ENCODE measurements around the gene LENEP.

LENEP gene

DNA sequence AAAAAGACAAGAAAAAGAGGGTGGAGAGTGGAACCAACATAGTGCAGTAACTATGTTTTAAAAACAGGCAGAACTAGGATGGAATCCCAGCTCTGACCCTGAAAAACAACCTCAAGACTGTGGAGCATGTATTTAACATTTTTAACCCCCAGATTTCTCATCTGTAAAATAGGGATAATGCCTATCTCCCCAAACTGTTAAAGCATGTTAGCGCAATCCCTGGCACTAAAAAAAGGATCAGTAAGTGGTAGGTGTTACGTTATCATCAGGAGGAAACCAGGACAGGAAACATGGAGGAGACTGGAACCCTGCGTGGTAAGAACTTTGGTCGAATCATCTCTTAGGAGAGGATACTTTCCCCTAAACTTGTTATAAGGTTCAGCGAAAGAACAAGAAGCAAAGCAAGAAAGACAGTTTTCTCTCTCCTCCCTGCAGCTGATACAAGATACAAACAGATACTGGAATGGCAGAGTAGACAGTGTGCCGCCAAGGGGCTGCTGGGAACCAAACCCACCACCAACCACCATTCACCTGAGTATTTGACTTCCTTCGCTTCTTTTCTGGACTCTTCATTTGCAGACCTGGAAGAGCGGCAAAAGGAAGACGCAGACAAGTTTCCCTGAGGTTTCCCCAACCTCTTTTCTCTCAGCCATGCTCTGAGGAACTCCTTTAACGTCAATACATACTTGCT, 32.8 kb upstream of the LENEP start:
- DNase-seq: no peak

DNA sequence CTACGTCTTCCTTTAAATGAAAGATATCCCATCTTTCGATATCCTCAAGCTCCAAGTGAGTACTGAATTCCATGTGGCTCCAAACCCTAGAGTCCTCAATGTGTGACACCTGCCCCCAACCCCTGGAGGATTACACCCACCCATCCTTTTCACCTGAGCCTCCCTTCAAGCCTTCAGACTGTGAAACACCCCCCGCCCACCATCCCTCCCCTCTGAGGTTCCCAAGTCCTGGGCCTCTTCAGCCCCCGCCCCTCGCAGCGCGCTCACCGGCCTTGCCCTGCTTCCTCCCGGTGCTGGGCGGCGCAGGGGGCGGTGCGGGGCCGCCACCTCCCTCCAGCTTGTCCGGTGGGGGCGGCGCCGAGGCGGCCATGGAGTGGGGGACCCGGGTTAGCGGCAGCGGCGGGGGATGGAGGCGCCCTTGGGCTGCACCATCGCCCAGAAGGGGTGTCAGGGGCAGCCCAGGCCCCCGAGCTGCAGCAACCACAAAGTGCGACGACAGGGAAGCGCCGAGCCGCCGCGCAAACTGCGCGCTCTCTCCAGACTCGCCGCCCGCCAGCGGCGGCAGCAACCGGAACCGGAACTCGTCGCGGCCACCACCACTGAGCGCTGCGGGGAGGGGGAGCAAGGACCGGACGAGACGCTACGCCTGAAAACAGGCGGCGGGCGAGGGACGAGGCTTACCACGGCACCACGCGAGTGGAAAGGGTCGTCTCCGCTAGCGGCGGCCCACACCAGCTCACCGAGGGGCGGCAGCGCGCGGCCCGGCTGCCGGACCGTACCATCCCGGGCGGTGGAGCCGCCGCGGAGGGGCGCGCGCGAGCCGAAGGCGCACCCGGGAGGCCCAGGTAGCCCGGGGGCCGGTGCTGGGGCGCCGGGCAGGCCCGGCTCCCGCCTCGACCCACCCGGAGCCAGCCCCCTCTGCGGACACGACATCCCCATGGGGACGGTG, 31.9 kb upstream of the LENEP start, which contains the start of gene PYGO2:
Gene PYGO2, minus strand, starts transcription at position 576 of the 949 bp plus-strand sequence. Its CDS starts 206 bp downstream, at position 370.
- peak; percentile 87 for DNase-seq

DNA sequence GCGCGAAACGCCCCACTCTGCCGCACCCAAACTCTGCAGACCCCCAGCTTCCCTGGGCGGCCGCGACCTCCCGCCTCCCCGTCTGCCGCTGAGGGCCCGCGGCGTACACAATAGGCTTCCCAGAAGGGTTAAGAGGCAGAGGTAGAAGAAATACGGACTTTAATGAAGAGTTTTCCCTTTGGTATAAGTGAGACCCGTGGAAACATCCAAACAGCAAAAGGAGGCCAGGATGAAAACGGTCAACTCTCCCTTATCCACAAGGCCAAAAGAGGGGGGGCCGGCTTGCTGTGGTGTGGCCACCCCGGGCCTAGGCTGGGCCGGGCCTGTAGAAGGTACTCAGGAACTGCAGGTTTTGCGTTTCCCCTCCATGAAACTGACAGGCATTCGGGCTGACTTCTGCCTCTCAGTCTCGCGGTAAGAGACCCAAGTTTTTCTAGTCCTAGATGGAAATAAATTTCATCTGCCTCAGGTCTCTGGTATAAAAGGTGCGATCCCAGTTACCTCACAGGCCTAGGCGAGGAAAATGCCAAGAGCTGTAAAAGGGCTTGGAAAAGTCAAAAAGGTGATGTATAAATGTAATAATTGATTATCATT, 31.1 kb upstream of the LENEP start:
- peak; percentile 45 for DNase-seq

DNA sequence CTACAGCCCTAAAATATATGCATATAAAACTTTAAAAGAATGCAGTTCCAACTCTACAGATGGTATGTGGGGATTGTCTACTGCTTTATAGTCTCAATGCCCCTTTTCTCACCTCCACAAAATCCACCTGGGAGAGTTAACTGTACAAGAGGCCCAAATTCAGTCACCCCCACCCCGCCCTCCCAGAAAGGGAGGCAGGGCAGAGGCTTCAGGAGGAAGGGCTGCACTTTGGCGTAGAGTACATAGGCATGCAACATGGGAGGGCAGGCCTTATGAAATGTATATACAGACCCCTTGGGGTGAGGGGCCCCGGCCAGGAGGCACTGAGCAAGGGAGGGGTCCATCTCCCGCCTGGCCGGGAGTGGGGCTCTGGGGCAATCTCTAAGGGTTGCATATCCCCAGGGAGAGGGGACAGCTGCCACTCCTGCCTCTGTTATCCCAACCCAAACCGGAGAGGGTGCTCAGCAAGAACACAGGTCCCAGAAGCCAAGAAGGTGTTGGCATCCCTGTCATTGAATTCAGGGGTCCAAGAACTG, 30.5 kb upstream of the LENEP start:
- DNase-seq: no peak

DNA sequence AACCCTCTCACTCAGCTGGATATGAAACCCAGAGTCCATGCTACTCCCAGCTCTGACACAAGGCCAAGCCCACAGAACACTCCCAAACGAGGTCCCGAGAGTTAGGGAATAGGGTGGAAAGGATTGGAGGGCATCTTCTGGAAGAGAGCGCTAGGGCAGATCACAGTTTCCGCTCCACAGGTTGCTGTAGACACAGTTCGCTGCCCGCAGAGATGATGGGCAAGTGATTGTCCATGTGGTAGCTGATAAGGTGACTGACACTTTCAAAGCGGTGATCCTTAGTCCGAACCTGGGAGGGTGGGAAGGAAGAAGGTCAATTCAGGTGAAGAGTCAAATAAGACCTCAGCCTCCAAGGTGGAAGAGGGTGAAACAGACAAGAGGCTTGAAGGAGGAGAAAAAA, 29.7 kb upstream of the LENEP start:
- no peak for DNase-seq

DNA sequence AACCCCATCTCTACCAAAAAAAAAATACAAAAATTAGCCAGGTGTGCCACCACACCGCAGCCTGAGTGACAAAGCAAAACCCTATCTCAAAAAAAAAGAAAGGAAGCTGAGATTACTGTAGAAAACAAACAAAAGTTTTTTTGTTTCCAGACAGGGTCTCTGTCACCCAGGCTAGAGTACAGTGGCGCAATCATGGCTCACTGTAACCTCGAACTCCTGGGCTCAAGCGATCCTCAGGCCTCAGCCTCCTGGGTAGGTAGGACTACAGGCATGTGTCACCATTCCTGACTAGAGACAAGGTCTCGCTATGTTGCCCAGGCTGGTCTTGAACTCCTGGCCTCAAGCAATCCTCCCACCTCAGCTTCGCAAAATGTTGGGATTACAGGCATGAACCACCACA, 29.0 kb upstream of the LENEP start:
- DNase-seq: no peak

DNA sequence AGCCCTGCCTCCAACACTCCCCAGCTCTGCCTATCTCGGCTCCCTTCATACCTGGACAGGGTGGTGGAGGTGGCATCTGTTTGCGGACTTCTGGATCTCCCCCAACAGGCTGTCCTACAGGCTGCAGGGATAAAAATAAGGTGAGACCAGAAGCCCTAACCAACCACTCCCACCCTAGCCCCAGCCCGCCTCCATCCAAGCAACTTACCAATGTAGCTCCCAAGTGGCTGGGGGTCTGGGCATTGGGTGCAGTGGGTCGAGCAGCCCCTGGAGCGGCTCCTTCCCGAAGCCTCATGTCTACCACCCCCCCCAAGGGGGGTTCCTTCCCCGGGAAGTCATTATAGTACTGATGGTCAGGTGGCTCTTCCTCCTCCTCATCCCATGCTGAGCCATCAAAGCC, 27.3 kb upstream of the LENEP start:
- DNase-seq: no peak

DNA sequence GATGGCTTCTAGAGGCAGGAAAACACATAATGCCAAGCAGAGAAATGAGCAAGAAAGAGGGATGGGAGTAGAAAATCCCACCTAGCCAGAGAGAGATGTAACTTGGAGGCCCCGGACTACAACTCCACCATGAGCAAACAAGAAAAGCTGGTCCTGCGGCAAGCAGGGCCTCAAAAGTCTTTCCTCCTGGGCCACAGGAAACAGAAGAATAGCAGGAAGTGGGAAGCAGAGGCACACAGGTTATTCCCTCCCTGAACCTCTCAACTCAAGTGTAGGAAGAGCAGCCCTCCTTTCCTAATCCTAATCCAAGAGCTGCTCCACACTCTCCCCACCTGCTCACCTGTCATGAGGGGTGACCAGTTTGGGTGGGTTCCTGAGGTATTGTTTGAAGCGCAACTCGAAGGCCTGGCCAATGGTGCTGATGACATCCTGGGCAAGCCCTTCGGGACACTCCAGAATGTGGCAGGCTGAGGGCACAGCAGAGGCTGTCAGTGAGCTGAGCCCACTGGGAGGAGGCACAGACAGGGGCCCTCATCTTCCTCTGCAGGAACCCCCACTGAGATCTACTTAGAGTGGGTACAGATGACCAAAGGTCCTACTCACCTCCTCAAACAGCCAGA, 25.9 kb upstream of the LENEP start:
- no peak for DNase-seq

DNA sequence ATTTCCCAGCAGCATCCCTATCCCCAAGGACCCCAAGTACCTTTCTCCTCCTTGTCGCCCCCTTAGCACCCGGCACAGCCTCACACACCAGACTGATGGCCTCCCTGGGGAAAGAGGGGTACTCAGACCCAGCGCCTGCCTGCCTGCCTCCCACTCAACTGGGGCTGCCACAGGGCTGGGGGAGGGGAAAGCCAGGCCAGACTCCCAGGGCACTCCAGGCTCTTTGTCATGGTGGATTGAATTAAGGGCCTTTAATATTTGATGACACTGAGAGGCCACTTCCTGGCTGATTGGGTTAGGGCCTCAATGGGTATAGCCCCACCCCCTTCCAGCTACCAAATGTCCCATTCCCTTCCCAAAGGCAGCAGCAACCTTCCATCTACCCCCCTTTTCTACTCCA, 24.7 kb upstream of the LENEP start:
- DNase-seq: no peak

DNA sequence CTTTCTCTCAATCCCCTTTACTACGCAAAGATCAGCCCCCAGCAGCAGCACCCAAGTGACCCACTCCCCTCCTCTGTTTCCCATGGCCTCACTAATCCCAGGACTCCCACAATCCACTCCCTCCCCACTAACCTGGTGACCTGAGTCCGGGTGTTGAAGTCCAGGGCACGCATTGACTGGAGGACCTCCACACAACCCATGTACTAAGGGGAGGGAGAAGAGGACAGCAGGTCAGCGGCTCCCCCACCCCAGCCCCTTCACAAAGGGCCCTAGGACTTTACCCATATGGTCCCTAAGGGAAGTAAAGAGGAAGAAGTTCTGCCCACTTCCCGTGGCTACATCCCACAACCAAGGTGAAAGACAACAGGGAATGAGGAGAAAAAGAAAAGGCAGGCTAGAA, 24.1 kb upstream of the LENEP start:
- no peak for DNase-seq

DNA sequence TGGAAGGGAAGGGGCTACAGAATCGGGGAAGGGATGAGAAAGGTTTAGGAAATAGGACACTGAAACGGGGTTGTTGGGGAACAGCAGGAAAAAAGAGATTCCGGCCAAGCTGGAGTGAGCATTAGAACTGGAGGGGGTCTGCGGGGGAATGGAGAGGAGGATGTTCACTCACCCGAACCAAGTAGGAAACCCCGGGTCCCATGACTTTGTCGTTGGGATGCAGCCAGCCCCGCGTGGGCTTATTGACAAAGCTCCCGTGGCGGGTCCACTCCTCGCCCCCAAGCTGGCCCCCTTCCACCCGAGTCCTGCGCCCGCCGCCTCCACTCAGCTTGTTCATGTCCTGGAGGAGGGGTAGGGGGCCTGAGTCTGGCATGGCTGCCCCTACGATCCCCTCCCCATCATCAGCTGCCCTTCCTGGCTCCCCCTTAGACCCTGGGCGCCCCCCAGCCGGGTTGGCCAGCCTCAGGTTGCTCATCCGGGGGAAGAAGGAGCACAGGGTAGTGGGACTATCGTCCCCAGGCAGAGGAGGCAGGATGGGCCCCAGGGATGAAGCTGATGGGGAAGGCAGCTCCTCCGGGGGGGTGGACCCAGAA, 23.4 kb upstream of the LENEP start:
- DNase-seq: no peak

DNA sequence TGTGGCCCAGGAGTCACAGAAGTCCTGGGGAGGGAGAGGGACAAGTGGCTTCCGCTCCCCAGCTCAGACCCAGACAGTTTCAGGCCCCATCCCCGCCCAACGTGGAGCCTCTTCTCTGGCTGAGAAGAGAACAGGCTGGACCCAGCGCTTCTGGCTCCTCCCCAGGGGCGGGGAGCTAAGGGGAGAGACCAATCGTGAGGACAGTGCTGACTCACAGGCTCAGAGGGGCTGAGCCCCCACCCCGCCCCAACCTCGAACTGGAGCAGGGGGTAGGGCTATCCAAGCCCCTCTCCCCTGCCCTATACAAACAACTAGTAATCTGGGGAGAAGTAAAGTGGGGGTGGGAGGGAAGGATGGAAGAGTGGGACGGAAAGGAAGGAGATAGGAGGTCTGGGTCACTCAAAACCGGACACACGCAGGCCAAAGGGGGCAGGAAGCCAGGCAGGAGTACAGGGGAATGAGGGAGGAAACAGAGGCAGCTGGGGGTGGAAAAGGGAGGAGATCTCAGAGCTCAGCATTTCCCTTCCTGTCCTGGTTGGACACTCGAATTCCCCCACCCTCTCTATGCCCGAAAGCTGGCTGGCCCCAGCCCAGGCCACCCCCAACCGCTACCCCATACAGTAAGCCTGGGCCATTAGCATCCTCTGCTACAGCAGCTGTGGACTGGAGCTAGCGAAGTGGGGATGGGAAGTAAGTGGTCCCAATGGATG, 22.6 kb upstream of the LENEP start, which contains the start of gene SHC1:
Gene SHC1, minus strand, starts transcription at position 117 of the 710 bp plus-strand sequence. CDS start 221 bp downstream, outside the sequence.
- peak; percentile 63 for DNase-seq

DNA sequence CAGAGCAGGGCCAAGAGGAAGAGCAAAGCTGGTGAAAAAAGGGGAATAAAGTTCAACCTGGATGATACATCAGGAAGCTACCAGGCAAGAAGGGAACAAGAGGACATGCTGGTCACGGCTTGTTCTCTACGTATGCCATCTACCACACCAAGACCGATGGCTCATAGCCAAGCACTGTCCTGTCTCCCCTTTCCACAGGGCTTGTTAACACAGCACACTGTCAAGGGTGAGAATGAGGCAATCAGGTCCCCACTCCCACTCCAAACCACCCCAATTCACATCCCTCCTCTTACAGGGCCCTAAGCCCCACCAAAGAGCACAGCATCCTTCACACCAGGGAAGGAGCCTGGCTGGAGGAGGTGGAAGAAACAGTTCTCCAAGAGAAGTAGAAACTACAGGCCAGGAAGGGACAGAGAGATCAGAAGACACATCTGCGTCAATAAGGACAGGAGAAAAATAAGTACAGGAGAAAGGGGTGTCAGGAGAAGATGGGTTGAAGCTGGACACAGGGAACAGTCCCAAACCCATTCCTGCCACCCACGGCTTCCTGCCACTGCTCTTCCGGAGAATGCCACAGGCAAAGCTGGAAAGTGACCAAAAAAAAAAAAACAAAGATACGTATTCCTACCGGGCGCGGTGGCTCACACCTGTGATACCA, 21.9 kb upstream of the LENEP start:
- no peak for DNase-seq

DNA sequence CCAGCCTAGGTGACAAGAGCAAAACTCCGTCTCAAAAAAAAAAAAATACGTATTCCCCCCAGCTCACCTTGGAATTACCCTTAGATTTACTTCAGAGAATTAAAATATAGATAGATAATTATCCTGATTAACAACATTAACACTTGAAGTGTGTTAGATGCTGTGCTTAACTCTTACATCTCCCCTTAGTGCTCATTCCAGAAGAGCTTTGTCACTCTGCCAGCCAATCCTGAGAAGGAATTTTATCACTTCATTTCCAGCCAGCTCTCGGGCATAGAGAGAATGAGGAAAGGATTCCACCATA, 21.2 kb upstream of the LENEP start:
- DNase-seq: no peak

DNA sequence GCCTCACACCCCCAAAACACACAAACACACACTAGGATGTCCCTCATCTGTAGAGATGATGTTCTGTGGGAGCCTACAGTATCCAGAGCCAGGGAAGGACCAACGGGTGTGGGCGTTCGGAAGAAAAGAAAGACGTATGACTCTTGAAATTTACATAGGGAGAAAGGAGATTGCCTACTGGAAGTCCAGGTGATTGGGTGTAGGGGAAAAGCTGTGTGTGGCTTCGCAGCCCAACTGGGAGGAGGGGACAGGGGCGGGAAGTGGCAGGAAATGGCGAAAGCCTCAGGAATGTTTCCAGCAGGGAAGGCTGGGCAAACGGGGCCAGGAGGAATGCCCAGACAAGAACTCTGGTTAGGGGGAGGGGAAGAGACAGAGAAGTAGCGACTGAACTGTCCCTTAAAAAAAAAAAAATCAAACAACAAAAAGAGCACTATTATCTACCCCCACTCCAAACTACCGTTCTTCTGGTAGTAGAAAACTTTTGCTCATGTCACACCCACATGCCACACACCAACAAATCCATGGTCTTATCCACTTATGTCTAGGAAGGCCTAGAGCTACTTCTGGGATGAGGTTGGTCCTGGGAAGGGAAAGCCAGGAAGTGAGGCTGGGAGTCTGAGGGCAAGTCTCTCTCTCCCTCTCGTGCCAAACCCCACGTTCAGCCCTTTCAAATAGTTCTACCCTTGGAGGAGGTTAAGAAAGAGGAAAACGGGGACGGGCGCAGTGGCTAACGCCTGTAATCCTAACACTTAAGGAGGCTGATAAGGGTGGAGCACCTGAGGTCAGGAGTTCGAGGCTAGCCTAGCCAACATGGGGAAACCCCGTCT, 20.7 kb upstream of the LENEP start:
- no peak for DNase-seq

DNA sequence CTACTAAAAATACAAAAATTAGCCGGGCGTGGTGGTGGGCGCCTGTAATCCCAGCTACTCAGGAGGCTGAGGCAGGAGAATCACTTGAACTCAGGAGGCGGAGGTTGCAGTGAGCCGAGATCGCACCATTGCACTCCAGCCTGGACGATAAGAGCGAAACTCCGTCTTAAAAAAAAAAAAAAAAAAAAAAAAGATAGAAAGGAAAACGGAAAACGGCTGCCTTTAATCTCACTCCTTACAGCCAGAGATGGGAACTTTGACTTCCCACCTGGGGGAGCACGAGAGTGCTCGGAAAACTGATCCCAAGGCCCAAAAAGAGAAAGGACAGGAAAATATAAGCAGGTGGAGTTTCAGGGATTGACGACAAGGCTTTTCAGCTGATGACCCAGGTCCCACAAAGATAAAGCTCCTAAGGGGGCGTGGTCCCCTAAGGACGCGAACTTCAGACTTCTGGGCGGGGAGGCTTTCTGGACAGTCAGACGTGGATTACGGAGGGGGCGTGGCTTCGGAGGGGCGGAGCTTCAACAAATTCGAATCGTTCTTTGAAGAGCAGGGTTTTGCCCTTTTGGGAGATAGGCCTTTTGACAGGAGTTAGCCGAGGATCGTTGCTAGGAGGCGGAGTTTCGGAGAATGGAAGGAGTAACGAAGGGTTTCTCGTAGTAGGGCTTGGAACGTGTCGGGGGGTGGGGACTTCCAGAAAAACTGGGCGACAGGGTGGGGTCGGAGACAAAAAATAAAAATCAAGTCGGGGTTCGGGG, 19.9 kb upstream of the LENEP start:
- DNase-seq: peak; percentile 96

DNA sequence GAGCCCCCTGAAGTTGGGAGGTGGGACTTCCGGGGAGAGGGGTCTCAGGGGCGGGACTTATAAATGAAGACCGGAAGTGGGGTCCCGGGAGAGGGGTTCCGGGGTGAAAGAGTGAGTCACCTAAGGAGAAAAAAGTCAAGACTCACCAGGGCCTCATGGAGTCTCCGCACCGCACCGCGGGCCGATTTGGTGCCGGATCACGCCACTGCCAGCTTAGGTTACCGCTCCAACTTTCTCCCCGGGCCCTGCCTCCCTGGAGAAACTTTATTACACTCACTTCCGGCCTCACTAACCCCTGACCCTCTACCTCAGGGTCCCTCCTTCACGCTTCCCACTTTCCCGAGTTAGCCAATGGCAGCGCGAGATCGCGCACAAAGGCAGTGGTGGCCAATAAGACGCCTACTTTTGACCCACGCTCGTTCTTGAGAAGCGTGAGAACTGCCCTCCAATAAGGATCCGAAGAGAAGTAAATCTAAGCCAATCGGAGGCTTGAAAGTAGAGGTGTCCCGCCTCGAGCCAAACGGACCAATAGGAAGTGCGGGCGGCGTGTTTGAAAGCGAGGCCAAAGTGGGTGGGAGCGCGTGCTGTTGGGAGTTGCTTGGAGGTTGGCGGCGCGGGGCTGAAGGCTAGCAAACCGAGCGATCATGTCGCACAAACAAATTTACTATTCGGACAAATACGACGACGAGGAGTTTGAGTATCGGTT, 19.1 kb upstream of the LENEP start, which contains the start of gene CKS1B:
Gene CKS1B, plus strand, starts transcription at position 580 of the 706 bp plus-strand sequence. Its CDS starts 65 bp downstream, at position 645.
- peak; percentile 99 for DNase-seq

DNA sequence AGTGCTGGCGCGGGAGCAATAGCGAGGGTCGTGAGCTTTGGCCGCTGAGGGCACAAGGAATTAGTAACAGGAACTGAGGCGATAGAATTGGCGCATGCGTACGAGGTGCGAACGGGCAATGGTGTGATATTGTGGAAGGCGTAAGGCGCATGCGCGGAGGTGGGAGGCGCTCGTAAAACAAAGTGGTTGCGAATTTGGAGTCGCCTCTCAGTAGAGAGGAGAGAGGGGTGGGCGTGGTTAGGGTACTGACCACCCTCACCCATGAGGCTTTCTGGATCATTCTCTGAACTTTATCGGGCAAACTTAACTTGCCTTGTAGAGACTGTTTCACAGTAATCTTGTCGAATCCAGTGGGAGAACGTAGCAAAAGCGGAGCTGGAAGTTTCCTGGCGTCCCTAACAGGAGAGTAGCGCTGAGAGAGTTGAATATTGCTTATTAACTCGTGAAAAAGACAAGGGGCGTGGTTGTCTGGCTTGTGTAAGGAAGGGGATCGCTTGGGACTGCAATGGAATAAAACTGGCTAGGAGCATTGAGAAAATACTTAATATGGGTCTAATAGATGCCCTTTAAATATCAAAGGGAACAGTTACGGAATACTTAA, 18.5 kb upstream of the LENEP start:
- peak; percentile 97 for DNase-seq
